IPS DF 4.7 (cell line): ENCODE data around the gene ATAD3B.
"Not testable (repeated sequence)": the region's sequence is repeated elsewhere in the genome, so short reads cannot be mapped to it uniquely, and the experiment has no call there.

Experiments
- DNase-seq: peaks from one replicate; pipeline ENCODE4 v3.0.0-alpha.2; 2013; ENCODE audit warnings: low spot score; ENCODE audit errors: extremely low read depth

The ATAD3B gene

DNA sequence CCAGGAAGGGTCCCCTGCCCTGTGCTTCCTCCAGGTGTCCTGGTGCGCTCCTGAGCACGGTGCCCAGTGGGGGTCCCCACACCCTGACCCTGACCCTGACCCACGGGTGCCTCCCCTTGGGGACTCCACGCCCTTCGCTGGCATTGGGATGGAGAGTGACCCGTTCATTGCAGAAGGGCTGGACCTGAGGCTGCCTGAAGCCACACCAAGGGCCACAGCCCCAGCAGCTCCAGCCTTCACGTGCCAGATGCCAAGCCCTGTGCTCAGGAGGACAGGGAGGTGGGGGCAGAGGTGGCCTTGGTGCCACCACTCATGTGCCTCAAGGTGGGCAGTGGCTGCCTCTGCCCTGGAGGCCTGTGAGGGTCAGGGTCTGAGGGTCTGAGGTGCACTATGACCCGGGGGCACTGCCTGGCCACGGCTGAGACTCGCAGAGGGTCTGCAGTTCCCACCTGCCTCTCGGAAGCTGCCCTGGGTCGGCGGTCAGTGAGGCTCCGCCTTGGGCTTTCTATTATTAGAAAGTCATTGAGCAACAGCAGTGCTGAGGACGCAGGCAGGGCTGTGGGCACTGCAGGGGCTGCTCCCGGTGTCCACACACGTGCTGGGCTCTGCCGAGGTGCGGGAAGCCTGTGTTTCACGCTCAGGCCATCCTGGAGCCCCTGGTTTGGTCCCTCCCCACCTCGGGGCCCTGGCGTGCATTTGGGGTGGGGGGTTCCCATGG lies 61.8 kb downstream of the ATAD3B start:
- not testable (repeated sequence) for DNase-seq

DNA sequence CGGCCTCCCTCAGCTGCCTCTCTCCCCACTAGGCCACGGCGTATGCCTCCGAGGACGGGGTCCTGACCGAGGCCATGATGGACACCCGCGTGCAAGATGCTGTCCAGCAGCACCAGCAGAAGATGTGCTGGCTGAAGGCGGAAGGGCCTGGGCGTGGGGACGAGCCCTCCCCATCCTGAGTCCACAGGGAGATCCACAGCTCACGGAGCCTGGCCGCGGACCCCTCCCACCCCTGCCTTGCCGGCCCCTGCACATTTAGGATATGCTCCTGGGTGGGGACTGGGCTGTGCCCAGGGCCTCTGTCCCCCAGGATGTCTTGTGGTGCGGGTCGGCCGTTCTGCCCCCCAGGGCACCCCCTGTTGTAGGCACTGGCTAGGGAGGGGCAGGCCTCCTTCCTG lies 62.3 kb downstream of the ATAD3B start:
- DNase-seq, result not testable (repeated sequence)

DNA sequence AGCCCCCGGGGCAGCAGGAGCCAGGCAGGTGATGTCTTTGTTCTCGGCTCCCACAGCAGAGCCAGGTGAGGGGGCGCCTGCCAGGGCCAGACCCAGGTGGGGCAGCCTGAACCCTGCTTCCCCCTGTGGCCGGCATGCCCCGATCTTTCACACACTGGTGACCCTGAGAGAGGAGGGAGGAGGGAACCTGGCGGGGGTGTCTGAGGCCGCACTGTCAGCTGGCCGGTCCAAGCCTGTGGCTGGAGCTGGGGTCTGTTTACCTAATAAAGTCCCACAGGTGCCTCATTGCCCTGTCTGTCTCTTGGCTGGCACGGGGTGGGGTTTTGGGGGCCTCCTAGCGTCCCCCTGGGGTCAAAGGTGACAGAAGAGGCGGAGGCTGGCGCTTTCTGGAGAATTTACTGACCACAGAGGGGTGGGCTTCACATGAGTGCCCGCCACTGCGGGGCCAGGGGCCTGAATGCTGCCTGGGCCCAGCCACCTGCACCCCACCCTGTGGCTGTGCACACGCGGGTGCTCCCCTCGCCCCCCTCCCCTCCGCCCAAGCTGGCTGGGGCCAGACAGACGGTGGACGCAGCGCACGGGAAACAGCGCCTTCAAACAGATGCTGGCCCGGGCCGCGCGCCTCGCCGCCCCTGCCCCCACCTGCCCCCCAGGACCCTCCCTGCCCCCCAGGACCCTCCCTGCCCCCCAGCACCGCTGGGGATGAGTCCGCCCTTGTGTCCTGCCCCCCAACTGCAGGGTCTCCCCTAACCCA lies 63.0 kb downstream of the ATAD3B start:
- no peak for DNase-seq

DNA sequence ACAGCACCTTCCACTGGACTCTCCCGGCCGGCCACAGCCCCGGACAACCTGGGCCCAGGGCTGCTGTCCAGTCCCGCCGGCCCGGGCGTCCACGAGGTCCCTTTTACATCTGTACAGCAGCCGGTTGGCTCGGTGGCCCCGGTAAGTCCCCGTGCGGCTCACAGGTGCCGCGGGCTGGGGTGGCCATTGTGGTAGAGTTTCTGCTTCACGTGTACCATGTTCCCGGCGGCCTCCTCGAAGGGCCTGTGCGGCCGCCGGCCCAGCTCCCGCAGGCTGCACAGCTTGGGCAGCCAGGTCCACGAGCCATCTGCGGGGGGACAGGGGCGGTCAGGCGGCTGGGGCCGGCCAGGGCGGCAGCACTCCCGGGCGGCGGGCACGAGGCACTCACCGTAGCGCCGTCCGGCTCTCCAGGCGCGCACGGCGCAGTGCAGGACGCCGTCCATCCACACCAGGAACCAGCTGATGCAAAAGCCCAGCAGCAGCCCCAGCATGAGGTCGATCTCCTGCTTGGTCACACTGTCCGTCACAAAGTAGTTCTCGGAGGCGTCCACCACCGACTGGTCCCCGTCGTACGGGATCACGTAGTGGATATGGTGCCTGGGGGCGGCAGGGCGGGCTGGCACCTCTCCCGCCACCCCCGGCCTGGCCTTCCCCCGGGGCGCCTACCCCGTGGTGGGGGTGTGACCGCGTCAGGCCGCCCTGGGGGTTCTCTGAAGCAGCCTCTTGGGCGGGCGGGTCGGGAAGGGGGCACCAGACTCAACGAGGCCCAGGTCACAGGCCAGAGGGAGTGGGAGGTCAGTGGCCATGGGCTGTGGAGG lies 63.8 kb downstream of the ATAD3B start:
- DNase-seq, result no peak

DNA sequence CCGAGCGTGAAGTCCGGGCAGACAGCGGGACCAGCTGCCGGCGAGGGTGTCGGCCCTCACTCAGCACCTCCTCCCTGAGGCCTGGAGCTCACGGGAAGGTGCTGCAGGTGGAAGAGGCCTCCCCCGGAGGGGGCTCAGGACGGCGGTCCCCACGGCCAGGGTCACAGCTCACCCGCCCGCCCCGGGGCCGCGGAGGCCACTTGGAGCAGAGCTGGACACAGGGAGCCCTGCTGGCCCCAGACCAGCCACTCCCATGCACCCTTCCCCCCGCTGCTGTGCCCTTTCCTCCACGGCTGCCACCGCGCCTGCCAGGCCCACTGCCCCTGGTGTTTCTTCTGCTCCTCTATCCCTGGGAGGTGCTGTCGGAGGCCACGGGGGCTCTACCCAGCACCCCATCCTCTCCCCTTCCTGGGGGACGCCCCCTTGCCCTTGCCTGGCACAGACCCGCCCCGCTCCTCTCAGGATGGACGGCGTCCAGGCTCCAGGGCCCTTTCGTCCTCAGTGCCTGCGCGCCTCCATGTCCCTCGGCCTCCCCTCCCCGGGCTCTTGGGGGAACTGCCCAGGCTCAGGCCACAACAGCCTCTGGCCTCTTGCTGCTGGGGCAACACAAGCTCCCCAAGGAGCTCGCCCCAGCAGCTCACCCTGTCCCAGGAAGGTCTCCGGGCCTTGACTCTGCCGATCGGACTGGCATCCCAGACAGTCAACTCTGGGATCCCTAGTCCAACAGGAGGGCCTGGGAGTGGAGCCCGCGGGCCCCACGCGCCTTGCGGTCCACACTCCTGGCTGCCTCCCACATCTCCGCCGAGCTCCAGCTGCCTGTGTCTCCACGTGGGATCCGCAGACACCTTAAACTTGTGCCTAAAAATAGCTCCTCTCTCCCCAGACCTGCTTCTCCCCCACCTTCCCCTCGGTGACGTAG lies 64.7 kb downstream of the ATAD3B start:
- DNase-seq, result no peak

DNA sequence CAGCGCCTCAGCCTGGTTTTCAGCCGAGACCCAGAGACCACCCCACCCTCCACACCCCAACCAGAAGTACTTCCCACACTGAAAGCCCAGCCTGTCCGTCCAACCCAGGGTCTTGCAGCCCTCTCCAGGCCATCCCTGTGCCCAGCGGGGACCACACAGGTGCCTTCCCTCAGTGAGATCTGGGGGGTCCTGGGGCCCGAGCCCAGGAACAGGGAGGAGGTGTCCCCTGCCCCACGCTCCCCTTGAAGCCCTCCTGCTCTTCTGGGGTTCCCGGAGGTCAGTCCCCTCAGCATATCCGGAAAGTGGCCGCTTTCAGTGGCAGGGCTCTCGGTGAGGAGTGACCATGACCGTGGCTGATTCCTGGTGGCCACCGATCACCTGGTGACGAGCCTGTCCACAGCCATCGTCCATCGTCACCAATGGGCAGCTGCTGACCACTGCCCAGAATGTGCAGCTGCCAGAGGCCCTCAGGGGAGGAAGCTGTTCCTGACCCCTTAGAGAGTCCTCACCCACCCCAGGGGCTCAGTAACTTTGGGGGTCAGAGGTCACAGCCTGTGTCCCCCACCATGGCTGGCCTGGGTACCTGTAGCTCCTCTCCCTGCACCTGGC lies 65.5 kb downstream of the ATAD3B start:
- no peak for DNase-seq

DNA sequence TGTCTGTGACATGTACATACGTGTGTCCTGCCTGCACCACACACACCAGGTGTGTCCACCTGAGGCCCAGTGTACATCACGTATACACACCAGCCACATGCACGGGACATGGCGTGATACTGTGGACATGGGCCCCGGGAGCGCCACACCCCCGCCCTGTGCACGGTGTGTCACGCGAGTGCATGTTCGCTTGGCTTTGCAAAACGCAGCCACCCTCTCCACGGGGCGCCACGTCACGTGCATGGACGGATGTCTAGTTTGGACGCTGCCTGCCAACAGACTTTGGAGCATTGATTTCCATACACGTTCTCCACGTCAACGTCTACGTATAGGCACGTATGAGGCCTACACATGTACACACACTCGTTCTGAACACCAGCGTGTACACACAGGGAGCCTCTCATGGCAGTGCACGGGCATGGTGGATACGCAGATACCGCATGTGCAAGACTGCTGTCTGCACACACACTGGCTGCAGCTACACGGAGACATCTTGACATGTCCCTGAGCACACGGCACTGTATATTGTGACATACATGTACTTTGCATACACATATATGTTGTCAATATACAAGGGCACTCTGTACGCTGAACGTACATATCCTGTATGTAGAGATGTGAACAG lies 66.2 kb downstream of the ATAD3B start:
- no peak for DNase-seq

DNA sequence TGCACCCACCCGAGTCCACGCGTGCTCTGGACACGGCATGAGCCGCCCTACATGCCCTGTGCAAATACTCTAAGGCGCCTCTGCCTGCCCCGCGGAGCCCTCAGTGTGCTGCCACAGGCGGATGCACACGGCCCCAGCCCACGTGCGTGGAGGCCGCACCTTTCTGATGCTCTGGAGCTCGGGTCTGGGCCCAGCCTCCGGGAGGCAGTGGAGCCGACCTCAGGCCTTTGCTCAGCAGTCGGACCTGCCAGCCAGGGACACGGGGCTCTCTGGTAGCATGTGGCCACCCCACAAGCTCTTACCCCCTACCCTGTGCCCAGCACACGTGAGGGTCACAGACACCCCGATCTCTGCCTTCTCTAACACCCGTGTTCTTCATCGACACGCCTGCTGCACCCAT lies 66.8 kb downstream of the ATAD3B start:
- no peak for DNase-seq

DNA sequence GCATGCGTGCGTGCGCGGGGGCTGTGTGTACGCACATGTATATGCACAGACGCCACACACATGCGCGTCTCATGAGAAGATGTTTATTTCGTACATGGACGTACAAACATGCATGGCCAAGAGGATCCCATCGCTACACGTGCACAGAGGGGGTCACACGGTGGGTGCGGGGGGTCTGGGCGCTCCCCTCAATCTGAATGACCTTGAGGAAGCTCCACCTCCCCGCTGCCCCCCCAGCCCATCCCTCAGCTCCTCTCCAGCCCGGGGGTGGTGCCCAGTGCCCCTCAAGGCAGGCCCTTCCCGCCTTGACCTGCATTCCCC lies 67.4 kb downstream of the ATAD3B start:
- DNase-seq, result no peak

DNA sequence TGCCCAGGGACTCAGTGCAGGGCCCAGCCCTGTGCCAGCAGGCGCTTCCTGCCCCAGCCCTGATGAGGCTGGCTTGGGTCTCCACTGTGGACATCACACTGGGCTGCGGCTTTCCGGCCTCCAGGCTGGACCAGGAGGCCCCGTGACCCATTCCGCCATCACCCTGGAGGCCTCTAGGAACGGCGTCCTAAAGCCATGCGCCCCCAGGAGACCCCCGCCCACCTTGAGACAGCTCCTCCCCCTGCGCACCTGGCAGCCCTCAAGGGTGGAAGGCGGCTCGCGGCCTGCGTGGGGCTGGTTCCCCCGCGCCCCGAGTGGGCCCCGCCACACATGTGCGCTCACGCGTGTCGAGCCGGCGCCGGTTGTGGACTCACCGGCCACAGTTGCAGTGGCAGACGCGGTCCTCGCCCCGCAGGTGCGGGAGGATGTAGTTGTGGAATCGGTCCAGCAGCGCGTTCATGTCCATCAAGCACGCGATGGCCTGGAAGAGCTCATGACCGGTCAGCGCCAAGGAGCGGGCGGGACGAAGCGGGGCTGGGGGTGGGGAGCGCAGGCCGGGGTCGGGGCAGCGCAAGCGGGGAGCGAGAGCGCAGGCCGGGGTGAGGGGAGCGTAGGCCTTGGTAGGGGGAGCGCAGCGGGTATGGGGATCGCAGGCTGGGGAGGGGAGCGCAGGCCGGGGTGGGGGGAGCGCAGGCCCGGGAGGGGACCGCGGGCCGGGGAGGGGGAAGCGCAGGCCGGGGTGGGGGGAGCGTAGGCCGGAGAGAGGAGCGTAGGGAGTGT lies 67.9 kb downstream of the ATAD3B start:
- DNase-seq, result no peak

DNA sequence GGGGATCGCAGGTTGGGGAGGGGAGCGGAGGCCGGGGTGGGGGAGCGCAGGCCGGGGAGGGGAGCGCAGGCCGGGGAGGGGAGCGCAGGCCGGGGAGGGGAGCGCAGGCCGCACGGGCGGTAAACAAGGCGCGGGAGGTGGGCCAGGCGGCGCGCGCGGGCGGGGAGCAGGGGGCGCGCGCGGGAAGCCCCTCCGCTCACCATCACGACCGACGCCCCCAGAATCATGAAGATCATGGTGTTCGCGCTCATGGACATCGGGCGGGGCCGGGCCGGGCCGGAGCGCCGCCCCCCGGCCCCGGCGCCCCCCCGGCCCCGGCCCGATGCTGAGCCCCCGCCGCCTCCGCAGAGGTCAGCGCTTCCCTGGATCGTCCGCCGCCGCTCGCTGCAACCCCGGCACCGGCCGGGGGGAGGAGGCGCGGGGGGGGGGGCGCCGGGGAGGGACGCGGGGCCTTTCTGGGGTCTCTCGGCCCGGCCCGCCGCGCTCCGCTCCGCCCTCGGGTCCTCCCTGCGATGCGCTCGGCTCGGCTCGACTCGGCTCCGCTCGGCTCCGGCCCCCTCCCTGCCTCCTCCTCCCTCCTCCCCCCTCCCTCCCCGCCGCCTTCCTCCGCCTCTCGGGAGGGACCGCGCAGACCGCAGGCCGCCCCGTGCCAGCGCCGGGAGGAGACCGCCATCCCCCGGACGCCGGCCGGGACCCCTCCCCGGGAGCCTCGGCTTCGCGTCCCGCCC lies 68.7 kb downstream of the ATAD3B start, which contains the start of gene TMEM240:
Gene TMEM240, minus strand, starts transcription at position 535 of the 728 bp plus-strand sequence. Its CDS starts 278 bp downstream, at position 257.
- DNase-seq, result no peak

DNA sequence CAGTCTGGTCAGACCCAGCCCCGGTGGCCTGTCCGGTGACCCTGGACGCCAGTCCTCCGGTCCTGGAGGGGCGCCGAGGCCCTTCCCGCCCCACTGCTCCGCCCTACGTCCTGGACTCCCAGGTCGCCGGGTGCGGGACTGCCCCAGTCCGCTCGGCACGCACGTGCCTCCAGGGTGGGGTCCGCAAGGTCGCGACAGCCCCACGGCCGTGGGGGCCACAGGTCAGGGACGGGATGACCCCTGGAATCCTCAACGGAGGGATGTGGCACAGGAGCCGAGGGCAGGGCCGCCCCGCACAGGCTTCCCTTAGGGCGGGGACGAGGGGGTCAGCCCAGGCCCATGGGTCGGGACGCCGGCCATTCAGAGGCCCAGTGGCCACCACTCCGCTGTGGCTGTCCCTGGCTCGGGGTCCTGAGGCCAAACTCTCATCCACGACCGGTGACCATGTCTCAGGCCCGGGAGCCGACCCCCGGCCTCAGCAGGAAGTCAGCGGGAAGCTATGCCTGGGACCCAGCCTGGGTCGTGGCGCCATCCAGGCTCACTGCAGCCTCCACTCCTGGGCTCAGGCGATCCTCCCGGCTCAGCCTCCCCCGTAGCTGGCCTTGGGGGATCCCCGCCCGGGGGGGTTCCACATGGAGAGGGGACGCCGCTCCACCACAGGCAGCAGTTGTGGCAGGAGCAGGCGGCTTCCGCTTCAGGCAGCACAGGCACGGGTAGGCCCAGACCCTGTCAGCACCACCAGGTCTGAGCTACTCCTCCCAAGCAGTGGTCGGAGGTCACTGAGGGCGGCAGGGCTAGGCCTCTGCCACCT lies 69.5 kb downstream of the ATAD3B start:
- no peak for DNase-seq

DNA sequence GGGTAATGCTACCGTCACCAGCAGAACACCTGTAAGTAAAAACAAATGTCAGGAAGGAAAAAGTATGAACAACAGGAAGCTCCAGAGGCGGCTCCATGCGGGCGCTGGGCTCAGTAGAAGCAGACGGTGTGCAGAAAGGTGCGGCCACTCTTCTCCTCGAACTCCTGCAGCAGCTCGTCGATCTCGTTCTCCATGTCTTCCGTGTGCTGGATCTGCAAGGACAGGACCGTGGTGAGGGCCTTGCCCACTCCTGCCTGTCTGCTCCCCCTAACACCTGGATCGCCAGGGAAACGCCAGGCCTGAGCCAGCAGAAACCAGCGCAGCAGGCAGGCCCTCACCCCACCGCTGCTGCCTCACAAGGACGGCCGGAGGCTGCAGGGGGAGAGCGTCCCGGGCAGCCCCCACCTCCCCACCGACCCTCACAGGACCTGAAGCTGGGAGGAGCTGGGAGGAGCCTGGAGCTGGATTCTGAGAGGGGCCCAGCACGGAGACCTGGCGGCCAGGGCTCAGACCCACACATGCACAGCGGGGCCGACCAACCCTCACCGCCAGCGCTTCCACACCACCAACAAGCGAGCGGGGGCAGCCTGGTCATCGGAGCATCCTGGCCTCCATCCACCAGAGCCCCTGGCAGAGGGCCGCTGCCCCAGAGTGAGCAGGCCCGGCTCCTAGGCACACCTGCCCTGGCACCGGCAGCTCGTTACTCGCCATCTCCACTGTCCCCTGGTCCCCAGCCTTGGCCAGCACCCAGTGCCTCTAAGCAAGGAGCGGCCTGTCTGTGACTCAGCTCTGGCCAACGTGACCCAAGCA lies 70.6 kb downstream of the ATAD3B start:
- no peak for DNase-seq

DNA sequence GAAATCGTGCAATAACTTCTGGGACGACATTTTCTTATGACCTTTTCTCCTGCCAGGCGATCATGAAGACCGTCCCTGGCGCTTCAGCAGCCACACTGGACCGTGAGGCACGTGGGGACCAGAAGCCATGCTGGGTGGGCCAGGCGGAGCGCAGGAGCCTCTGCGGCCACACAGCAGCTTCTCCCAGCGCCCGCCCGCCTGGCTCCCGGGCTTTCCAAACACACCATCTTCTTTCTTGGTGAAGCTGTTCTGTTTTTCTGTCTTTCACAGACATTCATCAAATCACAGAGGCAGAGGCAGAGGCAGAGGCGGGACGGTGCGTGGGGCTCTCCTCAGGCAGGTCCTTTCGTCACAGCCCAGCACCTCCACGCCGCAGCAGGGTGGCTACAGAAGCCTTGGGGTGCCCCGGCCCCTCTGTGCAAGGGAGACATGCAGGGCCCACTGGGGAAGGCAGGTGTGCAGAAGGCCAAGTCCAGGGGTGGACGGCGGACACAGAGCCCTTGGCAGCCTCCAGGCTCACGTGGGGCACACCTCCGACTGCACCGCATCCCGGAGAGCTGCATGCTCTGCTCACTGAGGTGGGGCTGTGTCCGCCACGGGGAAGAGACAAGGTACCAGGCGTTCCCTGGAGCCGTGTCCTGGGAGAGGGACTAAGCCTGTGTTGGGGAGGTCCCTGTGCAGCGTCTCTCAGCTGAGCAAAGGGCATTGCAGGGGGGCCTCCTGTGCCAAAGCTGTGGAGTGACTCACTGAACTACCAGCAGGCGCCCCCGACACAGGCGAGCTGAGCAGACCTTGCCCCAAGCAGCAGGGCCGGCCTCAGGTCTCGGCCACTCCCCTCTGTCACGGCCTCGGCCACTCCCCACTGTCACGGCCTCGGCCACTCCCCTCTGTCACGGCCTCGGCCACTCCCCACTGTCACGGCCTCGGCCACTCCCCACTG lies 71.5 kb downstream of the ATAD3B start:
- DNase-seq, result no peak

DNA sequence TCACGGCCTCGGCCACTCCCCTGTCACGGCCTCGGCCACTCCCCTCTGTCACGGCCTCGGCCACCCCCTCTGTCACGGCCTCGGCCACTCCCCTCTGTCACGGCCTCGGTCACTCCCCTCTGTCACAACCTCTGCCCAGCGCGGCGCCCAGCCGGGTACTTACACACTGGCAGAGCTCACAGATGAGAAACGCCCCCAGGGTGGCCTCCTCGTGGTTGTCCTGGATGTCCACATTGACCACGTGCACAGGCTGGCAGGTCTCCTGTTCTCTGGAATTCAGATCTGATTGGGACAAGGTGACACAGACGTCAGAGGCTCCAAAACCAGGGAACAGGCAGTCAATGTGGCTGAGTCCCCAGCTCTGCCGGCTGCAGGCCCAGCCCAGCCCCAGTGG lies 72.1 kb downstream of the ATAD3B start:
- DNase-seq, result no peak

DNA sequence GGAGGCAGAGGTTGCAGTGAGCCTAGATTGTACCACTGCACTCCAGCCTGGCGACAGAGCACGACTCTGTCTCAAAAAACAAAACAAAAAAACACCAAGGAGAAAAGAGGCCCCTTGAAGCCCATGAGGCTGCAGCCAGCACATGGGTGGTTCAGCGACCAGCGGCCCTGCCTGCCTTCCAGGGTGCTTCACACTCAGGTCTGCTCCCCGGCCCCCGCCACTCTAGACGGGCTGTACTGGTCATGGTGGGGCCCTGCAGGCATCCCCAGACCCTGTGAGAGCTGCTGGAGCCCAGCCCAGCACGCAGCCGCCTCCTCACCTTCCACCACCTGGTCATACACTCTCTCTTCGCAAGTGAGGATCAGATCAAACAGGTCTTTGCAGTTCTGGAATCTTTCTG lies 73.0 kb downstream of the ATAD3B start:
- no peak for DNase-seq
